ENCODE data around the gene RFXANK. TPM values are rescaled to one million over a fixed set of nuclear protein-coding genes. Genes with fewer than 3 reads are reported as not detected.

RFXANK gene
- total and polyA plus RNA-seq, 9 of the 15 experiments (the other 6 are each of a cell fraction or from before 2014, with no cell fraction given), result 68.6 to 181 (median 150) TPM

DNA sequence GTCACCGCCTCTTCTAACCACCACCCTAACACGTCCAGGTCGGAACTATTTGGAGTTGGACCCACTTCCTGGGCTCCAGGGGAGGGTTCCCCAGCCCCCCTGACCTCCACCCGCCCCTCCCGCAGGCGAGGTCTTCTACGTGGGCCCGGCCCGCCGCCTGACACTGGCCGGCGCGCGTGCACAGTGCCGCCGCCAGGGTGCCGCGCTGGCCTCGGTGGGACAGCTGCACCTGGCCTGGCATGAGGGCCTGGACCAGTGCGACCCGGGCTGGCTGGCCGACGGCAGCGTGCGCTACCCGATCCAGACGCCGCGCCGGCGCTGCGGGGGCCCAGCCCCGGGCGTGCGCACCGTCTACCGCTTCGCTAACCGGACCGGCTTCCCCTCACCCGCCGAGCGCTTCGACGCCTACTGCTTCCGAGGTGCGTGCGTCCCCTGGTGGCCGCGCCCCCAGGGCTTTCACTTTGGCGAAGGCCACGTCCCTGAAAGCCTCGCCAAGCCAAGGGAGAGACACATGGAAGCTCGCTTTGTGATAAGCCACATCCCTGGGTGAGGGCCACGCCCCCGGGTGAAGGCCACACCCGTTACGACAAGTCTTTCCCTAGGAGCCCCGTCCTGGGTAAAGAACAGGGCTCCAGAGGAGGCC lies 32.9 kb downstream of the RFXANK start (continued):
- TF ChIP-seq, protein P1, sequence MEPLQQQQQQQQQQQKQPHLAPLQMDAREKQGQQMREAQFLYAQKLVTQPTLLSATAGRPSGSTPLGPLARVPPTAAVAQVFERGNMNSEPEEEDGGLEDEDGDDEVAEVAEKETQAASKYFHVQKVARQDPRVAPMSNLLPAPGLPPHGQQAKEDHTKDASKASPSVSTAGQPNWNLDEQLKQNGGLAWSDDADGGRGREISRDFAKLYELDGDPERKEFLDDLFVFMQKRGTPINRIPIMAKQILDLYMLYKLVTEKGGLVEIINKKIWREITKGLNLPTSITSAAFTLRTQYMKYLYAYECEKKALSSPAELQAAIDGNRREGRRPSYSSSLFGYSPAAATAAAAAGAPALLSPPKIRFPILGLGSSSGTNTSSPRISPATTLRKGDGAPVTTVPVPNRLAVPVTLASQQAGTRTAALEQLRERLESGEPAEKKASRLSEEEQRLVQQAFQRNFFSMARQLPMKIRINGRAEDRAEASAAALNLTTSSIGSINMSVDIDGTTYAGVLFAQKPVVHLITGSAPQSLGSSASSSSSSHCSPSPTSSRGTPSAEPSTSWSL (CRISPR knock-in tag; IDR thresholded peaks at IDR 0.05; ENCODE audit: borderline replicate concordance), result 0 out of 2 replicates have a peak, but pooled peaks have one; percentile 83
- TF ChIP-seq, protein P2, sequence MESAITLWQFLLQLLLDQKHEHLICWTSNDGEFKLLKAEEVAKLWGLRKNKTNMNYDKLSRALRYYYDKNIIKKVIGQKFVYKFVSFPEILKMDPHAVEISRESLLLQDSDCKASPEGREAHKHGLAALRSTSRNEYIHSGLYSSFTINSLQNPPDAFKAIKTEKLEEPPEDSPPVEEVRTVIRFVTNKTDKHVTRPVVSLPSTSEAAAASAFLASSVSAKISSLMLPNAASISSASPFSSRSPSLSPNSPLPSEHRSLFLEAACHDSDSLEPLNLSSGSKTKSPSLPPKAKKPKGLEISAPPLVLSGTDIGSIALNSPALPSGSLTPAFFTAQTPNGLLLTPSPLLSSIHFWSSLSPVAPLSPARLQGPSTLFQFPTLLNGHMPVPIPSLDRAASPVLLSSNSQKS (CRISPR knock-in tag; IDR thresholded peaks at IDR 0.05), result no peak
- TF ChIP-seq, protein P3, sequence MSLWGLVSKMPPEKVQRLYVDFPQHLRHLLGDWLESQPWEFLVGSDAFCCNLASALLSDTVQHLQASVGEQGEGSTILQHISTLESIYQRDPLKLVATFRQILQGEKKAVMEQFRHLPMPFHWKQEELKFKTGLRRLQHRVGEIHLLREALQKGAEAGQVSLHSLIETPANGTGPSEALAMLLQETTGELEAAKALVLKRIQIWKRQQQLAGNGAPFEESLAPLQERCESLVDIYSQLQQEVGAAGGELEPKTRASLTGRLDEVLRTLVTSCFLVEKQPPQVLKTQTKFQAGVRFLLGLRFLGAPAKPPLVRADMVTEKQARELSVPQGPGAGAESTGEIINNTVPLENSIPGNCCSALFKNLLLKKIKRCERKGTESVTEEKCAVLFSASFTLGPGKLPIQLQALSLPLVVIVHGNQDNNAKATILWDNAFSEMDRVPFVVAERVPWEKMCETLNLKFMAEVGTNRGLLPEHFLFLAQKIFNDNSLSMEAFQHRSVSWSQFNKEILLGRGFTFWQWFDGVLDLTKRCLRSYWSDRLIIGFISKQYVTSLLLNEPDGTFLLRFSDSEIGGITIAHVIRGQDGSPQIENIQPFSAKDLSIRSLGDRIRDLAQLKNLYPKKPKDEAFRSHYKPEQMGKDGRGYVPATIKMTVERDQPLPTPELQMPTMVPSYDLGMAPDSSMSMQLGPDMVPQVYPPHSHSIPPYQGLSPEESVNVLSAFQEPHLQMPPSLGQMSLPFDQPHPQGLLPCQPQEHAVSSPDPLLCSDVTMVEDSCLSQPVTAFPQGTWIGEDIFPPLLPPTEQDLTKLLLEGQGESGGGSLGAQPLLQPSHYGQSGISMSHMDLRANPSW (CRISPR knock-in tag; IDR thresholded peaks at IDR 0.05), result peak; percentile 93; the same call in 1 of the 2 replicates
- TF ChIP-seq, protein P4, sequence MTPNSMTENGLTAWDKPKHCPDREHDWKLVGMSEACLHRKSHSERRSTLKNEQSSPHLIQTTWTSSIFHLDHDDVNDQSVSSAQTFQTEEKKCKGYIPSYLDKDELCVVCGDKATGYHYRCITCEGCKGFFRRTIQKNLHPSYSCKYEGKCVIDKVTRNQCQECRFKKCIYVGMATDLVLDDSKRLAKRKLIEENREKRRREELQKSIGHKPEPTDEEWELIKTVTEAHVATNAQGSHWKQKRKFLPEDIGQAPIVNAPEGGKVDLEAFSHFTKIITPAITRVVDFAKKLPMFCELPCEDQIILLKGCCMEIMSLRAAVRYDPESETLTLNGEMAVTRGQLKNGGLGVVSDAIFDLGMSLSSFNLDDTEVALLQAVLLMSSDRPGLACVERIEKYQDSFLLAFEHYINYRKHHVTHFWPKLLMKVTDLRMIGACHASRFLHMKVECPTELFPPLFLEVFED (CRISPR knock-in tag; conservative IDR thresholded peaks at IDR 0.05), result no peak
- TF ChIP-seq, protein P5, sequence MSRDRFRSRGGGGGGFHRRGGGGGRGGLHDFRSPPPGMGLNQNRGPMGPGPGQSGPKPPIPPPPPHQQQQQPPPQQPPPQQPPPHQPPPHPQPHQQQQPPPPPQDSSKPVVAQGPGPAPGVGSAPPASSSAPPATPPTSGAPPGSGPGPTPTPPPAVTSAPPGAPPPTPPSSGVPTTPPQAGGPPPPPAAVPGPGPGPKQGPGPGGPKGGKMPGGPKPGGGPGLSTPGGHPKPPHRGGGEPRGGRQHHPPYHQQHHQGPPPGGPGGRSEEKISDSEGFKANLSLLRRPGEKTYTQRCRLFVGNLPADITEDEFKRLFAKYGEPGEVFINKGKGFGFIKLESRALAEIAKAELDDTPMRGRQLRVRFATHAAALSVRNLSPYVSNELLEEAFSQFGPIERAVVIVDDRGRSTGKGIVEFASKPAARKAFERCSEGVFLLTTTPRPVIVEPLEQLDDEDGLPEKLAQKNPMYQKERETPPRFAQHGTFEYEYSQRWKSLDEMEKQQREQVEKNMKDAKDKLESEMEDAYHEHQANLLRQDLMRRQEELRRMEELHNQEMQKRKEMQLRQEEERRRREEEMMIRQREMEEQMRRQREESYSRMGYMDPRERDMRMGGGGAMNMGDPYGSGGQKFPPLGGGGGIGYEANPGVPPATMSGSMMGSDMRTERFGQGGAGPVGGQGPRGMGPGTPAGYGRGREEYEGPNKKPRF (IDR thresholded peaks at IDR 0.05; ENCODE audit: low read depth, low read length), result no peak
- TF ChIP-seq RB1 (IDR thresholded peaks at IDR 0.05; ENCODE audit: low read depth) (peak; percentile 94), GABPB1 (CRISPR knock-in tag; IDR thresholded peaks at IDR 0.05) (peak; percentile 83), KLF1 (tag; IDR thresholded peaks at IDR 0.05) (peak; percentile 61; the same call in 1 of the 2 replicates), PTTG1 (tag; IDR thresholded peaks at IDR 0.05; ENCODE audit: low read depth) (no peak), POLR3A (IDR thresholded peaks at IDR 0.05; ENCODE audit: borderline replicate concordance, extremely low read depth, insufficient read depth, insufficient read length) (no peak), ZNF316 (IDR thresholded peaks at IDR 0.05) (no peak), ILK (tag; IDR thresholded peaks at IDR 0.05; ENCODE audit: borderline replicate concordance, low read depth) (no peak), MTA1 (IDR thresholded peaks at IDR 0.05; ENCODE audit: borderline replicate concordance) (no peak), ZNF24 (IDR thresholded peaks at IDR 0.05) (peak; percentile 21; the same call in 1 of the 2 replicates), CBX2 (IDR thresholded peaks at IDR 0.05; ENCODE audit: insufficient read depth, low read length, poor library complexity, severe bottlenecking) (no peak), CBX3 (IDR thresholded peaks at IDR 0.05; ENCODE audit: borderline replicate concordance in 1 of 2, low read length in 2 of 2) (peak in 1 of 2 experiments; percentile 93; a peak in 2 of 3 replicates)
- TF ChIP-seq, protein P6, sequence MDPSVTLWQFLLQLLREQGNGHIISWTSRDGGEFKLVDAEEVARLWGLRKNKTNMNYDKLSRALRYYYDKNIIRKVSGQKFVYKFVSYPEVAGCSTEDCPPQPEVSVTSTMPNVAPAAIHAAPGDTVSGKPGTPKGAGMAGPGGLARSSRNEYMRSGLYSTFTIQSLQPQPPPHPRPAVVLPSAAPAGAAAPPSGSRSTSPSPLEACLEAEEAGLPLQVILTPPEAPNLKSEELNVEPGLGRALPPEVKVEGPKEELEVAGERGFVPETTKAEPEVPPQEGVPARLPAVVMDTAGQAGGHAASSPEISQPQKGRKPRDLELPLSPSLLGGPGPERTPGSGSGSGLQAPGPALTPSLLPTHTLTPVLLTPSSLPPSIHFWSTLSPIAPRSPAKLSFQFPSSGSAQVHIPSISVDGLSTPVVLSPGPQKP (CRISPR knock-in tag; IDR thresholded peaks at IDR 0.05), result peak; percentile 83; the same call in 1 of the 2 replicates

Measured in K562 (cell line).